GM23248 (cell line): ENCODE results near the gene CLEC19A. TPM values are rescaled to one million over a fixed set of nuclear protein-coding genes. Genes with fewer than 3 reads are reported as not detected.

Source experiments
- DNase-seq: peaks from one replicate; pipeline ENCODE4 v3.0.0-alpha.2; 2015
- H2AFZ ChIP-seq: fragments of 200-600 bp; sonication (generic); 2 replicates; pipeline ENCODE4 v1.6.1; 2016; ENCODE audit warnings: antibody characterized with exemption
- H3F3A ChIP-seq: fragments of 200-600 bp; sonication (generic); 2 replicates; pipeline ENCODE4 v1.6.1; 2016; ENCODE audit warnings: mild to moderate bottlenecking, antibody characterized with exemption, mixed run types; ENCODE audit not compliant: insufficient read depth
- H3K27ac ChIP-seq: fragments of 200-600 bp; sonication (generic); 2 replicates; pipeline ENCODE4 v1.5.1; 2016; ENCODE audit warnings: mild to moderate bottlenecking
- H3K27me3 ChIP-seq: fragments of 200-600 bp; sonication (generic); replicated peaks from 2 replicates; pipeline ENCODE4 v1.6.1; 2016; ENCODE audit warnings: mild to moderate bottlenecking; ENCODE audit not compliant: insufficient read depth
- H3K36me3 ChIP-seq: fragments of 200-600 bp; sonication (generic); 2 replicates; pipeline ENCODE4 v1.6.1; 2016; ENCODE audit warnings: low read depth, mild to moderate bottlenecking
- H3K4me1 ChIP-seq: fragments of 200-600 bp; sonication (generic); 2 replicates; pipeline ENCODE4 v1.6.1; 2016; ENCODE audit warnings: mild to moderate bottlenecking; ENCODE audit not compliant: insufficient read depth
- H3K4me2 ChIP-seq: fragments of 200-600 bp; sonication (generic); one replicate; pipeline ENCODE4 v1.6.1; 2016; ENCODE audit warnings: mild to moderate bottlenecking; ENCODE audit not compliant: unreplicated experiment
- H3K4me3 ChIP-seq: fragments of 200-600 bp; sonication (generic); 2 replicates; pipeline ENCODE4 v1.5.1; 2016; ENCODE audit warnings: mild to moderate bottlenecking
- H3K79me2 ChIP-seq: fragments of 200-600 bp; sonication (generic); 2 replicates; pipeline ENCODE4 v1.6.1; 2016; ENCODE audit warnings: mild to moderate bottlenecking; ENCODE audit not compliant: insufficient read depth
- H3K9ac ChIP-seq: fragments of 200-600 bp; sonication (generic); 2 replicates; pipeline ENCODE4 v1.6.1; 2016; ENCODE audit warnings: mild to moderate bottlenecking
- H3K9me2 ChIP-seq: fragments of 200-600 bp; sonication (generic); 2 replicates; pipeline ENCODE4 v1.6.1; 2016; ENCODE audit warnings: mixed run types, mild to moderate bottlenecking, moderate library complexity; ENCODE audit not compliant: insufficient read depth
- H3K9me3 ChIP-seq: fragments of 200-600 bp; sonication (generic); one replicate; pipeline ENCODE4 v1.6.1; 2017; ENCODE audit warnings: low read depth
- H4K20me1 ChIP-seq: fragments of 200-600 bp; sonication (generic); 2 replicates; pipeline ENCODE4 v1.6.0; 2016; ENCODE audit not compliant: insufficient read depth
- EZH2 ChIP-seq: fragments of 200-600 bp; sonication (generic); IDR thresholded peaks from 2 replicates; pipeline ENCODE4 v1.6.1; 2018; ENCODE audit warnings: antibody characterized with exemption, mild to moderate bottlenecking; ENCODE audit not compliant: insufficient read depth, poor library complexity, severe bottlenecking
- EZH2phosphoT487 ChIP-seq: fragments of 200-600 bp; sonication (generic); IDR thresholded peaks from 2 replicates; pipeline ENCODE4 v1.6.1; 2018; ENCODE audit warnings: antibody characterized with exemption, moderate library complexity, mild to moderate bottlenecking, low read depth; ENCODE audit not compliant: insufficient read depth
- WGBS, 2 experiments: methylation state at CpG; one replicate each; pipeline ENCODE4 v1.1.6; 2015 to 2017; ENCODE audit warnings: low lambda C conversion rate in 2 of 2, low coverage in 1 of 2; ENCODE audit errors: missing lambda C conversion rate in 2 of 2; 5-methylcytosine and 5-hydroxymethylcytosine counted together
- in situ Hi-C: fragments of 300-500 bp; cut with MboI; formaldehyde crosslinking; loops from 2 replicates; pipeline ENCODE4 v1.15.0; 2020
- polyA plus RNA-seq: library from polyadenylated mRNA; unstranded; fragments of >200 nt; fragmentation: Nextera tagmentation; extraction: Ambion mirVana; gene quantifications from 2 replicates; pipeline ENCODE4 v1.2.1, GENCODE V29; 2016
- total RNA-seq: library from RNA; depleted of rRNA; stranded (reverse); fragments of >200 nt; shearing (Covaris generic); gene quantifications from 2 replicates; pipeline ENCODE4 v1.2.3, GENCODE V29; 2014; rRNA removed

Gene CLEC19A
- not detected in 2 replicates for total RNA-seq
- not detected in 2 replicates for polyA plus RNA-seq

DNA sequence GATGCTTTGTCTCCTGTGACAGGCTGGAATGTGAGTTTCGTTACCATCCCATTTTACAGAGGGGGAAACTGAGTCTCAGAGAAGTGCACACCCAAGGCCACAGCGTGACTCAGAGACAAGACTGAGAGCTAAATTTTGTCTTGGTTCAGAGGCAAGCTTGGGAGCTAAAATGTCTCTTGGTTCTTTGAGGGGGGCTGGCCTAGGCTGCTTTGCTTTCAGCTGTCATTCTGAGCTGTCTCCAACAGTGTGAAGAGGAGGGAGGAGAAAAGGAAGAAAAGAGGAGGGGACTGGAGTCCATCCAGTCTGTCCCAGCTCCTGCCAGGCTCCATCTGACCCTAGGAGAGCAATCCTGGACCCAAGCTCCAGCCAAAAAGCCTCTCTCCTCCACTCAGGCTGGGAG lies at the start of gene CLEC19A:
CLEC19A (plus strand) TSS at position 301 of the 400 bp plus-strand sequence. CDS start 121 bp downstream, outside the sequence.
- Histone ChIP-seq H3K9ac (no peak within 1 kb of the TSS), H3K9me2 (no peaks in the 10 kb centered on the region), H3K4me3 (no peak within 1 kb of the TSS), H3K4me1 (no peaks in the 10 kb centered on the region), H2AFZ (no peak within 1 kb of the TSS), H3K27me3 (no peaks in the 10 kb centered on the region), H3F3A (no peaks in the 10 kb centered on the region), H4K20me1 (no peaks in the 10 kb centered on the region), H3K9me3 (no peaks in the 10 kb centered on the region), H3K79me2 (no peaks in the 10 kb centered on the region), H3K27ac (no peak within 1 kb of the TSS), H3K4me2 (no peak within 1 kb of the TSS), H3K36me3 (no peaks in the 10 kb centered on the region)
- TF ChIP-seq EZH2 (no peak), EZH2phosphoT487 (no peak)
- in situ Hi-C loops, result no loop called here
- WGBS, 2 experiments, result 15 to 18% methylated on average over 2 of the region's 2 CpGs
- DNase-seq, result no peak

DNA sequence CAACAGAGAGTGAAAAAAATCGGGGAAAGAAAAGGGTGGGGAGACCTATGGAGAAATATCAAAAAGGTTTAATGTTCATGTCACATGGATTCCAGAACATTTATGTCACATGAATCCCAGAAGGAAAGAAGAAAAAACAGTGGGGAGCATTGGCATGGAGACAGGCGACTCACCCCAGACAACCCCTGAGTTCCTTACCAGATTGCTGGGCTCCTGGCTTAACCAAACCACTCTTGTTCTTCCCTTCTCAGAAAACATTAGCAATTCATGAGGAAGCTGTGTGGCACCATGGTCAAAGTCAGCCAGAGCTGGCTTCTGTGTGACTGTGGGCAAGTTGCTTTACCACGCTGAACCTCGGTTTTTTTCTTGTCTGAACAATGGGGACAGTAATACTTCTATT lies 49.6 kb upstream of the CLEC19A start:
- H3K9me3 ChIP-seq, result no peaks in the 10 kb centered on the region
- no peak overlapping the region for H3K4me3 ChIP-seq
- in situ Hi-C loops, result no loop called here
- H2AFZ ChIP-seq, result no peak overlapping the region
- H3K36me3 ChIP-seq, result no peaks in the 10 kb centered on the region
- WGBS, 2 experiments, result 50 to 56% methylated on average over 4 of the region's 4 CpGs
- no peak for TF ChIP-seq EZH2phosphoT487
- no peak for TF ChIP-seq EZH2
- DNase-seq, result no peak
- H3K27me3 ChIP-seq, result no peaks in the 10 kb centered on the region
- no peaks in the 10 kb centered on the region for H3K79me2 ChIP-seq
- no peaks in the 10 kb centered on the region for H3K9me2 ChIP-seq
- no peaks in the 10 kb centered on the region for H3K4me1 ChIP-seq
- H3K9ac ChIP-seq, result no peak overlapping the region
- H3K4me2 ChIP-seq, result no peak overlapping the region
- no peak overlapping the region for H3K27ac ChIP-seq
- H4K20me1 ChIP-seq, result no peaks in the 10 kb centered on the region
- no peaks in the 10 kb centered on the region for H3F3A ChIP-seq

DNA sequence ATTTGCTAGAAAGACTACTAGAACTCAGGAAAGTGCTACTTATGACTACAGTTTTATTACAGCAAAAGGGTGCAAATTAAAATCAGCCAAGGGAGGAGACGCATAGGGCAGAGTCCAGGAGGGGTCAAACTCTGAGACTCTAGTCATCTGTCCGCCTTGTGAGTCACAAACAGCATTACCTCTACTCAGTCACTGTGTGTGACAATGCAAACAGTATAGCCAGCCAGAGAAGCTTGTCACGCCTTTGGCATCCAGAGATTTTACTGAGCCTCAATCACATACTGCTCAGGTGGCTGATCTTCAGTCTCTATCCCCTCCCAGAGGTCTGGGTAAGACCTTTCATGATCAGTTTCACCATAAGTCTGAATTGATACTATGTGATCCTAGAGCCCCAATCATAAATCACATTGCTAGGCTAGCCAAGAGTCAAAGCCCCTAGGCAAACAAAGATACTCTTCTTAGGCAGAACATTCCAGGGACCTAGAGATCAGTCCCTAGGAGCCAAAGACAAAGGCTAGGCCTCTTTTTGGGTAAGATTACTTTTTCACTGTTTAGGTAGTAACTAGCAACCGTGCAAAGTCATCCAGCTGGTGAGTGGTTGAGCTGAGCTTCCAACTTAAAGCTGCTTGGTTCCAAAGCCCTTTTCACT lies 48.8 kb upstream of the CLEC19A start:
- no peak overlapping the region for H3K27ac ChIP-seq
- H3K9me3 ChIP-seq, result no peaks in the 10 kb centered on the region
- WGBS, 2 experiments, result 18 to 31% methylated on average over 4 of the region's 4 CpGs
- no peak overlapping the region for H3K9ac ChIP-seq
- no peaks in the 10 kb centered on the region for H3K4me1 ChIP-seq
- no peaks in the 10 kb centered on the region for H3K9me2 ChIP-seq
- H3K36me3 ChIP-seq, result no peaks in the 10 kb centered on the region
- H4K20me1 ChIP-seq, result no peaks in the 10 kb centered on the region
- no peak for DNase-seq
- no peak overlapping the region for H3K4me3 ChIP-seq
- no peaks in the 10 kb centered on the region for H3F3A ChIP-seq
- no peaks in the 10 kb centered on the region for H3K27me3 ChIP-seq
- no peak overlapping the region for H3K4me2 ChIP-seq
- TF ChIP-seq EZH2, result no peak
- no peak for TF ChIP-seq EZH2phosphoT487
- H3K79me2 ChIP-seq, result no peaks in the 10 kb centered on the region
- H2AFZ ChIP-seq, result no peak overlapping the region
- in situ Hi-C loops, result no loop called here

DNA sequence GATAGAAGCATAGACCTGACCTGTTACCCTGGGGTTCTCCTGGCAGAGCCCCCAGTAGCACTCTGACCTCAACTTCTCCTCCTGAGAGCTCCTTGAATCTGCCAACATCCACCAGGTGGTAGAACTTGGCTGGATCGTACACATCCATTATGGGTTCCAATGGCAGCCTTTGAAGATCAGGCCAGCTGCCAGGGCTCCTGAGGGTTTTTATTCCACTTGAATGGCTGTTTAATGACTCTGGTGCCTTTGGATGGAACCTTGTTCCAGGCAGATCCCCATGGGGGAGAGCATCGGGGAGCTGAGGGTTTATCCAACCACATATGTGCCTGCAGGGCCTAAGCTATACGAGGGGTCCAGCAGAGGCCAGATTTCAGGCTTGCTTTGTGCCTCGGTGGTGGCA lies 47.1 kb upstream of the CLEC19A start:
- Histone ChIP-seq H3K36me3 (no peaks in the 10 kb centered on the region), H3K79me2 (no peaks in the 10 kb centered on the region), H3K27me3 (no peaks in the 10 kb centered on the region), H3K9me2 (no peaks in the 10 kb centered on the region), H2AFZ (no peak overlapping the region), H3K4me1 (no peaks in the 10 kb centered on the region), H3K27ac (no peak overlapping the region), H3K9me3 (no peaks in the 10 kb centered on the region), H3K4me2 (no peak overlapping the region), H4K20me1 (no peaks in the 10 kb centered on the region), H3F3A (no peaks in the 10 kb centered on the region), H3K4me3 (no peak overlapping the region), H3K9ac (no peak overlapping the region)
- TF ChIP-seq EZH2 (no peak), EZH2phosphoT487 (no peak)
- WGBS, 2 experiments, result 38 to 50% methylated on average over 4 of the region's 4 CpGs
- no peak for DNase-seq
- in situ Hi-C loops, result no loop called here
